Erythroblast (primary cell): Measurements from ENCODE around the gene GSTT2B.
"Not testable (repeated sequence)": the region's sequence is repeated elsewhere in the genome, so short reads cannot be mapped to it uniquely, and the experiment has no call there.

ENCODE experiments used
- GATA1 ChIP-seq: IDR thresholded peaks from 2 replicates; pipeline ENCODE4 v1.6.1; 2011; ENCODE audit warnings: low read depth, mild to moderate bottlenecking, control low read depth, low read length, moderate library complexity
- POLR2A ChIP-seq: IDR thresholded peaks from 2 replicates; pipeline ENCODE4 v1.6.1; 2011; ENCODE audit warnings: mild to moderate bottlenecking, low read length

- not testable (repeated sequence) for TF ChIP-seq POLR2A, GATA1
Observed at GRCh38 chr22:23952794-23953405, 8.1 kb downstream of the GSTT2B start.
